Hepatocyte (in vitro differentiated cells): ENCODE measurements around the gene RNF130.

Experiments used
- EZH2phosphoT487 ChIP-seq: fragments of 200-600 bp; sonication (generic); IDR thresholded peaks from one replicate; pipeline ENCODE4 v1.6.1; 2018; ENCODE audit warnings: antibody characterized with exemption, mild to moderate bottlenecking, low read depth, moderate library complexity; ENCODE audit not compliant: unreplicated experiment, severe bottlenecking
- TF ChIP-seq, protein P1 (sequence below): fragments of 200-600 bp; sonication (generic); IDR thresholded peaks from 2 replicates; pipeline ENCODE4 v1.5.1; 2016; ENCODE audit warnings: antibody characterized with exemption, mild to moderate bottlenecking; ENCODE audit not compliant: poor library complexity

DNA sequence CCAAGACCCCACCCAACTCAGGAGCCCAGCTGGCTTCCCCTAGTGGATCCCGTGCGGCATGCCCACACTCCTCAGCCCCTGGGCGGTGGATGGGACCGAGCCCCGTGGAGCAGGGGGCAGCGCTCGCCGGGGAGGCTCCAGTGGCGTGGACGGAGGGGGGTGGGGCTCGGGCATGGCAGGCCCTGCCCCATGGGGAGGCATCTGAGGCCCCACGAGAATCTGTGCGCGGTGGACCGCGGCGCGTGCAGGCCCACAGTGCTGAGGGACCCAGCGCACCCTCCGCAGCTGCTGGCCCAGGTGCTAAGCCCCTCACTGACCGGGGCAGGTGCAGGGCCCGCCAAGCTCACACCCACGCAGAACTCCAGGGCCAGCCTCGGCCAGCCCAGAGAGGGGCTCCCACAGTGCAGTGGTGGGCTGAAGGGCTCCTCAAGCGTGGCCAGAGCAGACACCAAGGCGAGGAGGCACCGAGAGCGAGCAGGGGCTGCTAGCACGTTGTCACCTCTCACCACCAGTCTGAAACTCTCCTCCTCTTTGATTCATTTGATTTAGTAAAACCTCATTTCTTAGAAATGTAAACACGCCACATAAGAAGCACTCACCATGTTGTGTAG, 25.6 kb downstream of the RNF130 start:
- TF ChIP-seq, protein P1, sequence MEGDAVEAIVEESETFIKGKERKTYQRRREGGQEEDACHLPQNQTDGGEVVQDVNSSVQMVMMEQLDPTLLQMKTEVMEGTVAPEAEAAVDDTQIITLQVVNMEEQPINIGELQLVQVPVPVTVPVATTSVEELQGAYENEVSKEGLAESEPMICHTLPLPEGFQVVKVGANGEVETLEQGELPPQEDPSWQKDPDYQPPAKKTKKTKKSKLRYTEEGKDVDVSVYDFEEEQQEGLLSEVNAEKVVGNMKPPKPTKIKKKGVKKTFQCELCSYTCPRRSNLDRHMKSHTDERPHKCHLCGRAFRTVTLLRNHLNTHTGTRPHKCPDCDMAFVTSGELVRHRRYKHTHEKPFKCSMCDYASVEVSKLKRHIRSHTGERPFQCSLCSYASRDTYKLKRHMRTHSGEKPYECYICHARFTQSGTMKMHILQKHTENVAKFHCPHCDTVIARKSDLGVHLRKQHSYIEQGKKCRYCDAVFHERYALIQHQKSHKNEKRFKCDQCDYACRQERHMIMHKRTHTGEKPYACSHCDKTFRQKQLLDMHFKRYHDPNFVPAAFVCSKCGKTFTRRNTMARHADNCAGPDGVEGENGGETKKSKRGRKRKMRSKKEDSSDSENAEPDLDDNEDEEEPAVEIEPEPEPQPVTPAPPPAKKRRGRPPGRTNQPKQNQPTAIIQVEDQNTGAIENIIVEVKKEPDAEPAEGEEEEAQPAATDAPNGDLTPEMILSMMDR: no peak
- TF ChIP-seq EZH2phosphoT487: no peak
